Endothelial cell of hepatic sinusoid (primary cell): ENCODE data around the gene USP17L19.
"Not testable (repeated sequence)": the region's sequence is repeated elsewhere in the genome, so short reads cannot be mapped to it uniquely, and the experiment has no call there.

Experiments used
- in situ Hi-C: cut with HindIII; loops from 2 replicates; pipeline ENCODE4 v1.10.0; 2017; ENCODE audit warnings: low sequenced_read_pairs

Gene USP17L19, protein sequence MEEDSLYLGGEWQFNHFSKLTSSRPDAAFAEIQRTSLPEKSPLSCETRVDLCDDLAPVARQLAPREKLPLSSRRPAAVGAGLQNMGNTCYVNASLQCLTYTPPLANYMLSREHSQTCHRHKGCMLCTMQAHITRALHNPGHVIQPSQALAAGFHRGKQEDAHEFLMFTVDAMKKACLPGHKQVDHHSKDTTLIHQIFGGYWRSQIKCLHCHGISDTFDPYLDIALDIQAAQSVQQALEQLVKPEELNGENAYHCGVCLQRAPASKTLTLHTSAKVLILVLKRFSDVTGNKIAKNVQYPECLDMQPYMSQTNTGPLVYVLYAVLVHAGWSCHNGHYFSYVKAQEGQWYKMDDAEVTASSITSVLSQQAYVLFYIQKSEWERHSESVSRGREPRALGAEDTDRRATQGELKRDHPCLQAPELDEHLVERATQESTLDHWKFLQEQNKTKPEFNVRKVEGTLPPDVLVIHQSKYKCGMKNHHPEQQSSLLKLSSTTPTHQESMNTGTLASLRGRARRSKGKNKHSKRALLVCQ

DNA sequence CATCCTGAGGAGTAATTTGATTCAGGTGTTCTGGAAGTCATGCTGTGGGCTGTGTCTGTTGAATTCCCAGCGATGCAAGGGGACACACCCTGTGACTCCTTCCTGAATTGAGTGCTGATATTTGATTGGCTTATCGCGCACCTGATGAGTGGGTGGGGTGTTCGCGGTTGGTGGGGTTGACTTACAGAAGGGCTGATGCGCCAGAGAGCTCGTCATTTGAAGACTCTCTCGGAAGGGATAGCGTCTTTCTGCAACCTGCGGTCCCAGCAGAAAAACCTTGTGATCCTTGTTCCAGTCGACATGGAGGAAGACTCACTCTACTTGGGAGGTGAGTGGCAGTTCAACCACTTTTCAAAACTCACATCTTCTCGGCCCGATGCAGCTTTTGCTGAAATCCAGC, at the start of gene USP17L19:
Gene USP17L19, plus strand, starts transcription at position 301 of the 400 bp plus-strand sequence. Its CDS starts 0 bp downstream, at position 301.
- in situ Hi-C loops: not testable (repeated sequence)

DNA sequence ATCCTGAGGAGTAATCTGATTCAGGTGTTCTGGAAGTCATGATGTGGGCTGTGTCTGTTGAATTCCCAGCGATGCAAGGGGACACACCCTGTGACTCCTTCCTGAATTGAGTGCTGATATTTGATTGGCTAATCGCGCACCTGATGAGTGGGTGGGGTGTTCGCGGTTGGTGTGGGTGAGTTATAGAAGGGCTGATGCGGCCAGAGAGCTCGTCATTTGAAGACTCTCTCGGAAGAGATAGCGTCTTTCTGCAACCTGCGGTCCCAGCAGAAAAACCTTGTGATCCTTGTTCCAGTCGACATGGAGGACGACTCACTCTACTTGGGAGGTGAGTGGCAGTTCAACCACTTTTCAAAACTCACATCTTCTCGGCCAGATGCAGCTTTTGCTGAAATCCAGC, 42.8 kb upstream of the USP17L19 start, which contains the start of gene USP17L10:
Gene USP17L10, plus strand, starts transcription at position 301 of the 400 bp plus-strand sequence. Its CDS starts 0 bp downstream, at position 301.
- in situ Hi-C loops: not testable (repeated sequence)

DNA sequence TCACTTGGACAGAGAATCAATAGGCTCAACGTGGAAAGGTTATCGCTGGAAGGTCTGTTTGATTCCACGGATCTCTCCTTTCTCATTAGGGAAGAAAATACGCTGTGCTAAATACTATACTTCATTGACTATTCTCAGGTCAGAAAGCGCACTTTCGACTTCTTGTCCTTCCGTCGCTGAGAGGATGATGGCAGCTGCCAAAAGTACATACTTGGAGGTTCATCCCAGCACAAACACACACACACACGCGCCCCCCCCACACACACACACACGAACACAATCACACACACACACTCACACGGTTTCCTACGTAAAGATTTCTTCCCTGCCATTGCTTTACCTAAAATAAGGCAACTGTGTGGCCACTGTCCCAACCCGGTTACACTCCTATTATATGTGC, 38.5 kb upstream of the USP17L19 start:
- in situ Hi-C loops: not testable (repeated sequence)

DNA sequence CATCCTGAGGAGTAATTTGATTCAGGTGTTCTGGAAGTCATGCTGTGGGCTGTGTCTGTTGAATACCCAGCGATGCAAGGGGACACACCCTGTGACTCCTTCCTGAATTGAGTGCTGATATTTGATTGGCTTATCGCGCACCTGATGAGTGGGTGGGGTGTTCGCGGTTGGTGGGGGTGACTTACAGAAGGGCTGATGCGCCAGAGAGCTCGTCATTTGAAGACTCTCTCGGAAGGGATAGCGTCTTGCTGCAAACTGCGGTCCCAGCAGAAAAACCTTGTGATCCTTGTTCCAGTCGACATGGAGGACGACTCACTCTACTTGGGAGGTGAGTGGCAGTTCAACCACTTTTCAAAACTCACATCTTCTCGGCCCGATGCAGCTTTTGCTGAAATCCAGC, 38.1 kb upstream of the USP17L19 start, which contains the start of gene USP17L11:
Gene USP17L11, plus strand, starts transcription at position 301 of the 400 bp plus-strand sequence. Its CDS starts 0 bp downstream, at position 301.
- in situ Hi-C loops: not testable (repeated sequence)

DNA sequence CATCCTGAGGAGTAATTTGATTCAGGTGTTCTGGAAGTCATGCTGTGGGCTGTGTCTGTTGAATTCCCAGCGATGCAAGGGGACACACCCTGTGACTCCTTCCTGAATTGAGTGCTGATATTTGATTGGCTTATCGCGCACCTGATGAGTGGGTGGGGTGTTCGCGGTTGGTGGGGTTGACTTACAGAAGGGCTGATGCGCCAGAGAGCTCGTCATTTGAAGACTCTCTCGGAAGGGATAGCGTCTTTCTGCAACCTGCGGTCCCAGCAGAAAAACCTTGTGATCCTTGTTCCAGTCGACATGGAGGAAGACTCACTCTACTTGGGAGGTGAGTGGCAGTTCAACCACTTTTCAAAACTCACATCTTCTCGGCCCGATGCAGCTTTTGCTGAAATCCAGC, 33.3 kb upstream of the USP17L19 start, which contains the start of gene USP17L12:
Gene USP17L12, plus strand, starts transcription at position 301 of the 400 bp plus-strand sequence. Its CDS starts 0 bp downstream, at position 301.
- in situ Hi-C loops: not testable (repeated sequence)

DNA sequence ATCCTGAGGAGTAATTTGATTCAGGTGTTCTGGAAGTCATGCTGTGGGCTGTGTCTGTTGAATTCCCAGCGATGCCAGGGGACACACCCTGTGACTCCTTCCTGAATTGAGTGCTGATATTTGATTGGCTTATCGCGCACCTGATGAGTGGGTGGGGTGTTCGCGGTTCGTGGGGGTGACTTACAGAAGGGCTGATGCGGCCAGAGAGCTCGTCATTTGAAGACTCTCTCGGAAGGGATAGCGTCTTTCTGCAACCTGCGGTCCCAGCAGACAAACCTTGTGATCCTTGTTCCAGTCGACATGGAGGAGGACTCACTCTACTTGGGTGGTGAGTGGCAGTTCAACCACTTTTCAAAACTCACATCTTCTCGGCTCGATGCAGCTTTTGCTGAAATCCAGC, 28.6 kb upstream of the USP17L19 start, which contains the start of gene USP17L13:
Gene USP17L13, plus strand, starts transcription at position 301 of the 400 bp plus-strand sequence. Its CDS starts 0 bp downstream, at position 301.
- in situ Hi-C loops: not testable (repeated sequence)

DNA sequence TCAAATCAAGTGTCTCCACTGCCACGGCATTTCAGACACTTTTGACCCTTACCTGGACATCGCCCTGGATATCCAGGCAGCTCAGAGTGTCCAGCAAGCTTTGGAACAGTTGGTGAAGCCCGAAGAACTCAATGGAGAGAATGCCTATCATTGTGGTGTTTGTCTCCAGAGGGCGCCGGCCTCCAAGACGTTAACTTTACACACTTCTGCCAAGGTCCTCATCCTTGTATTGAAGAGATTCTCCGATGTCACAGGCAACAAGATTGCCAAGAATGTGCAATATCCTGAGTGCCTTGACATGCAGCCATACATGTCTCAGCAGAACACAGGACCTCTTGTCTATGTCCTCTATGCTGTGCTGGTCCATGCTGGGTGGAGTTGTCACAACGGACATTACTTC, 22.9 kb upstream of the USP17L19 start:
- in situ Hi-C loops: not testable (repeated sequence)

DNA sequence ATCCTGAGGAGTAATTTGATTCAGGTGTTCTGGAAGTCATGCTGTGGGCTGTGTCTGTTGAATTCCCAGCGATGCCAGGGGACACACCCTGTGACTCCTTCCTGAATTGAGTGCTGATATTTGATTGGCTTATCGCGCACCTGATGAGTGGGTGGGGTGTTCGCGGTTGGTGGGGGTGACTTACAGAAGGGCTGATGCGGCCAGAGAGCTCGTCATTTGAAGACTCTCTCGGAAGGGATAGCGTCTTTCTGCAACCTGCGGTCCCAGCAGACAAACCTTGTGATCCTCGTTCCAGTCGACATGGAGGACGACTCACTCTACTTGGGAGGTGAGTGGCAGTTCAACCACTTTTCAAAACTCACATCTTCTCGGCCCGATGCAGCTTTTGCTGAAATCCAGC, 19.1 kb upstream of the USP17L19 start, which contains the start of gene USP17L15:
Gene USP17L15, plus strand, starts transcription at position 301 of the 400 bp plus-strand sequence. Its CDS starts 0 bp downstream, at position 301.
- in situ Hi-C loops: not testable (repeated sequence)

DNA sequence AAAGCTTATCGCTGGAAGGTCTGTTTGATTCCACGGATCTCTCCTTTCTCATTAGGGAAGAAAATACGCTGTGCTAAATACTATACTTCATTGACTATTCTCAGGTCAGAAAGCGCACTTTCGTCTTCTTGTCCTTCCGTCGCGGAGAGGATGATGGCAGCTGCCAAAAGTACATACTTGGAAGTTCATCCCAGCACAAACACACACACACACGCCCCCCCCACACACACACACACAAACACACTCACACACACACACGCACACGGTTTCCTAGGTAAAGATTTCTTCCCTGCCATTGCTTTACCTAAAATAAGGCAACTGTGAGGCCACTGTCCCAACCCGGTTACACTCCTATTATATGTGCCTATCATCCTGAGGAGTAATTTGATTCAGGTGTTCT, 14.7 kb upstream of the USP17L19 start:
- in situ Hi-C loops: not testable (repeated sequence)

DNA sequence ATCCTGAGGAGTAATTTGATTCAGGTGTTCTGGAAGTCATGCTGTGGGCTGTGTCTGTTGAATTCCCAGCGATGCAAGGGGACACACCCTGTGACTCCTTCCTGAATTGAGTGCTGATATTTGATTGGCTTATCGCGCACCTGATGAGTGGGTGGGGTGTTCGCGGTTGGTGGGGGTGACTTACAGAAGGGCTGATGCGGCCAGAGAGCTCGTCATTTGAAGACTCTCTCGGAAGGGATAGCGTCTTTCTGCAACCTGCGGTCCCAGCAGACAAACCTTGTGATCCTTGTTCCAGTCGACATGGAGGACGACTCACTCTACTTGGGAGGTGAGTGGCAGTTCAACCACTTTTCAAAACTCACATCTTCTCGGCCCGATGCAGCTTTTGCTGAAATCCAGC, 9.6 kb upstream of the USP17L19 start, which contains the start of gene USP17L17:
Gene USP17L17, plus strand, starts transcription at position 301 of the 400 bp plus-strand sequence. Its CDS starts 0 bp downstream, at position 301.
- in situ Hi-C loops: not testable (repeated sequence)

DNA sequence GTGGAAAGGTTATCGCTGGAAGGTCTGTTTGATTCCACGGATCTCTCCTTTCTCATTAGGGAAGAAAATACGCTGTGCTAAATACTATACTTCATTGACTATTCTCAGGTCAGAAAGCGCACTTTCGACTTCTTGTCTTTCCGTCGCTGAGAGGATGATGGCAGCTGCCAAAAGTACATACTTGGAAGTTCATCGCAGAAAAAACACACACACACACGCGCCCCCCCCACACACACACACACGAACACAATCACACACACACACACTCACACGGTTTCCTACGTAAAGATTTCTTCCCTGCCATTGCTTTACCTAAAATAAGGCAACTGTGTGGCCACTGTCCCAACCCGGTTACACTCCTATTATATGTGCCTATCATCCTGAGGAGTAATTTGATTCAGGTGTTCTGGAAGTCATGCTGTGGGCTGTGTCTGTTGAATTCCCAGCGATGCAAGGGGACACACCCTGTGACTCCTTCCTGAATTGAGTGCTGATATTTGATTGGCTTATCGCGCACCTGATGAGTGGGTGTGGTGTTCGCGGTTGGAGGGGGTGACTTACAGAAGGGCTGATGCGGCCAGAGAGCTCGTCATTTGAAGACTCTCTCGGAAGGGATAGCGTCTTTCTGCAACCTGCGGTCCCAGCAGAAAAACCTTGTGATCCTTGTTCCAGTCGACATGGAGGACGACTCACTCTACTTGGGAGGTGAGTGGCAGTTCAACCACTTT, 5.1 kb upstream of the USP17L19 start, which contains the start of gene USP17L18:
Gene USP17L18, plus strand, starts transcription at position 678 of the 728 bp plus-strand sequence. Its CDS starts 0 bp downstream, at position 678.
- in situ Hi-C loops: not testable (repeated sequence)

DNA sequence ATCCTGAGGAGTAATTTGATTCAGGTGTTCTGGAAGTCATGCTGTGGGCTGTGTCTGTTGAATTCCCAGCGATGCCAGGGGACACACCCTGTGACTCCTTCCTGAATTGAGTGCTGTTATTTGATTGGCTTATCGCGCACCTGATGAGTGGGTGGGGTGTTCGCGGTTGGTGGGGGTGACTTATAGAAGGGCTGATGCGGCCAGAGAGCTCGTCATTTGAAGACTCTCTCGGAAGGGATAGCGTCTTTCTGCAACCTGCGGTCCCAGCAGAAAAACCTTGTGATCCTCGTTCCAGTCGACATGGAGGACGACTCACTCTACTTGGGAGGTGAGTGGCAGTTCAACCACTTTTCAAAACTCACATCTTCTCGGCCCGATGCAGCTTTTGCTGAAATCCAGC, 4.6 kb downstream of the USP17L19 start, which contains the start of gene USP17L20:
Gene USP17L20, plus strand, starts transcription at position 301 of the 400 bp plus-strand sequence. Its CDS starts 0 bp downstream, at position 301.
- in situ Hi-C loops: not testable (repeated sequence)

DNA sequence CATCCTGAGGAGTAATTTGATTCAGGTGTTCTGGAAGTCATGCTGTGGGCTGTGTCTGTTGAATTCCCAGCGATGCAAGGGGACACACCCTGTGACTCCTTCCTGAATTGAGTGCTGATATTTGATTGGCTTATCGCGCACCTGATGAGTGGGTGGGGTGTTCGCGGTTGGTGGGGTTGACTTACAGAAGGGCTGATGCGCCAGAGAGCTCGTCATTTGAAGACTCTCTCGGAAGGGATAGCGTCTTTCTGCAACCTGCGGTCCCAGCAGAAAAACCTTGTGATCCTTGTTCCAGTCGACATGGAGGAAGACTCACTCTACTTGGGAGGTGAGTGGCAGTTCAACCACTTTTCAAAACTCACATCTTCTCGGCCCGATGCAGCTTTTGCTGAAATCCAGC, 9.4 kb downstream of the USP17L19 start, which contains the start of gene USP17L21:
Gene USP17L21, plus strand, starts transcription at position 301 of the 400 bp plus-strand sequence. Its CDS starts 0 bp downstream, at position 301.
- in situ Hi-C loops: not testable (repeated sequence)

DNA sequence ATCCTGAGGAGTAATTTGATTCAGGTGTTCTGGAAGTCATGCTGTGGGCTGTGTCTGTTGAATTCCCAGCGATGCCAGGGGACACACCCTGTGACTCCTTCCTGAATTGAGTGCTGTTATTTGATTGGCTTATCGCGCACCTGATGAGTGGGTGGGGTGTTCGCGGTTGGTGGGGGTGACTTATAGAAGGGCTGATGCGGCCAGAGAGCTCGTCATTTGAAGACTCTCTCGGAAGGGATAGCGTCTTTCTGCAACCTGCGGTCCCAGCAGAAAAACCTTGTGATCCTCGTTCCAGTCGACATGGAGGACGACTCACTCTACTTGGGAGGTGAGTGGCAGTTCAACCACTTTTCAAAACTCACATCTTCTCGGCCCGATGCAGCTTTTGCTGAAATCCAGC, 14.1 kb downstream of the USP17L19 start, which contains the start of gene USP17L22:
Gene USP17L22, plus strand, starts transcription at position 301 of the 400 bp plus-strand sequence. Its CDS starts 0 bp downstream, at position 301.
- in situ Hi-C loops: not testable (repeated sequence)

DNA sequence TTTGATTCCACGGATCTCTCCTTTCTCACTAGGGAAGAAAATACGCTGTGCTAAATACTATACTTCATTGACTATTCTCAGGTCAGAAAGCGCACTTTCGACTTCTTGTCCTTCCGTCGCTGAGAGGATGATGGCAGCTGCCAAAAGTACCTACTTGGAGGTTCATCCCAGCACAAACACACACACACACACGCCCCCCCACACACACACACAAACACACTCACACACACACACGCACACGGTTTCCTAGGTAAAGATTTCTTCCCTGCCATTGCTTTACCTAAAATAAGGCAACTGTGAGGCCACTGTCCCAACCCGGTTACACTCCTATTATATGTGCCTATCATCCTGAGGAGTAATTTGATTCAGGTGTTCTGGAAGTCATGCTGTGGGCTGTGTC, 18.5 kb downstream of the USP17L19 start:
- in situ Hi-C loops: not testable (repeated sequence)
